ENCODE results near the gene ADGRG1. TPM values are rescaled to one million over a fixed set of nuclear protein-coding genes. Genes with fewer than 3 reads are reported as not detected.

ADGRG1 gene
- polyA plus RNA-seq, 1 experiment: 2.1 TPM

DNA sequence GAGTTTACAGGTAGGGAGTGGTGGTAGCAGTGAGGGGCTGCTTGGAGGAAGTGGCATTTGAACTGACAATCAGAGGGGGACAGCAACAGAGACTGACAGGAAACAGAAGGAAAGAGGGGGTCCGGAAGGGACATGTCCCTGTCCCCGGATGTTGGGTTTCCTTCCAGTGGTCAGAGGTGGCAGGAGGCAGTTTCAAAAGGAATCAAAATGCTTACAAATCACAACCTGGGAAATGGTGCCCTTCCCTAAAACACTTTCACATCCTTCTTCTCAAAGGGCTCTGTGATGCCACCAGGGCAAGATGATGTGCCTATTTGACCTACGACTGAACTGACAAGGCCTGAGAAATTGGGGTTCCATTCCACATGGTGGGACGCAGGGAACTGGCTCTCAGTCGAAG, 19.7 kb downstream of the ADGRG1 start:
- TF ChIP-seq, protein P1, sequence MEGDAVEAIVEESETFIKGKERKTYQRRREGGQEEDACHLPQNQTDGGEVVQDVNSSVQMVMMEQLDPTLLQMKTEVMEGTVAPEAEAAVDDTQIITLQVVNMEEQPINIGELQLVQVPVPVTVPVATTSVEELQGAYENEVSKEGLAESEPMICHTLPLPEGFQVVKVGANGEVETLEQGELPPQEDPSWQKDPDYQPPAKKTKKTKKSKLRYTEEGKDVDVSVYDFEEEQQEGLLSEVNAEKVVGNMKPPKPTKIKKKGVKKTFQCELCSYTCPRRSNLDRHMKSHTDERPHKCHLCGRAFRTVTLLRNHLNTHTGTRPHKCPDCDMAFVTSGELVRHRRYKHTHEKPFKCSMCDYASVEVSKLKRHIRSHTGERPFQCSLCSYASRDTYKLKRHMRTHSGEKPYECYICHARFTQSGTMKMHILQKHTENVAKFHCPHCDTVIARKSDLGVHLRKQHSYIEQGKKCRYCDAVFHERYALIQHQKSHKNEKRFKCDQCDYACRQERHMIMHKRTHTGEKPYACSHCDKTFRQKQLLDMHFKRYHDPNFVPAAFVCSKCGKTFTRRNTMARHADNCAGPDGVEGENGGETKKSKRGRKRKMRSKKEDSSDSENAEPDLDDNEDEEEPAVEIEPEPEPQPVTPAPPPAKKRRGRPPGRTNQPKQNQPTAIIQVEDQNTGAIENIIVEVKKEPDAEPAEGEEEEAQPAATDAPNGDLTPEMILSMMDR (IDR thresholded peaks at IDR 0.05; ENCODE audit: low read depth, low read length): no peak
- Histone ChIP-seq H3K9me3 (ENCODE audit: control insufficient read depth, insufficient read depth, low read length) (no peaks in the 10 kb centered on the region; the same call in 1 of the 2 replicates), H3K4me3 (ENCODE audit: low read depth, low read length) (no peak overlapping the region), H3K27me3 (ENCODE audit: control insufficient read depth, insufficient read depth, low read length) (no peaks in the 10 kb centered on the region), H3K27ac (ENCODE audit: low read depth, low read length) (no peak overlapping the region)
- POLR2A ChIA-PET: no interaction called here
- CTCF ChIA-PET: interaction anchor here (0.6 to 5.9 kb wide), 23 partner anchors 9 to 357 kb away, joined by 3 to 94 read pairs (median 6); partner anchors contain the start of genes ADGRG1 and ADGRG5
- no peak for DNase-seq (ENCODE audit: low read depth, low spot score)

DNA sequence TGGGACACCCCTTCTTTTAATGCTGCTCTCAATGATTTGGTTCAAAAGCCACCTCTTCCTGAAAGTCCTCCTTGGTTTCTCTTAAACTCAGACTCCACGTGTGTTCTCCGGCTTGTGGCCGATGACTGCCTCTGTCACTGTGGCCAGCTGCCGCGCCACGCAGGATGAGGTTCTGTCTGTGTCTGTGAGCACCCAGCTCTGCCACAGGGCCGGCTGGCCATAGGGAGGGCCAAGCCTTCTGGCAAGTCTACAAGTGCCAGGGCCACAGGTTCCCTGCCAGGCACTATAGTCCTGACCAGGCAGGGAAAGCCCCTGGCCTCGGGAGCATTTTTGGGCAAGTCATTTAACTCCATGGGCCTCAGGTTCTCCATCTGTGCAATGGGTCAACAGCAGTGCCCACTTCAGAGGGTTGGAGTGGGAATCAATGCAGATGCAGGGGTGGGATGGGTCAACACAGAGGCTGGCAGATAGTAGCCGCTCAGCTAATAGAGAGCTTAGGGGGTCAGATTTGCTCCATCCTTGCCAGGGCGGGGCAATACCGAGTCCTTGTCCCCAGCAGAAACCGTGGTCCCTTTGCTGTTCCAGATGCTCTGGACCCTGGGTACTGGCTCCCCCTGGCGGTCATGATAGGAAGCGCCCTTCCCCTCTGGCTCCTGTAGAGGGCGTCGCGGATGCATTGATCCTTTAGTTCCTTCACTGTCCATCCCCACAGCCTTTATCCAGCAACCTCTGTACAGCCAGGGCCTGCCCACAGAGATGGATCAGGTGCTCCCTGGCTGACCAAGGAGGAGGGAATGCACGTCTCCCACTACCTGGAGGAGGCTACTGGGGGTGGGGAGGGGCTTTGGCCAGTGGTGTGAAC, 20.4 kb downstream of the ADGRG1 start:
- ChIA-PET CTCF (interaction anchor here (0.5 to 5.9 kb wide), 37 partner anchors 8 to 916 kb away, joined by 3 to 94 read pairs (median 5); partner anchors contain the start of genes ADGRG1 and ADGRG5), POLR2A (no interaction called here)
- TF ChIP-seq, protein P1 (IDR thresholded peaks at IDR 0.05; ENCODE audit: low read depth, low read length): peak; percentile 100
- Histone ChIP-seq H3K27ac (ENCODE audit: low read depth, low read length) (no peak overlapping the region), H3K4me3 (ENCODE audit: low read depth, low read length) (no peak overlapping the region), H3K27me3 (ENCODE audit: control insufficient read depth, insufficient read depth, low read length) (no peaks in the 10 kb centered on the region), H3K9me3 (ENCODE audit: control insufficient read depth, insufficient read depth, low read length) (no peaks in the 10 kb centered on the region; the same call in 1 of the 2 replicates)
- peak; percentile 34 for DNase-seq (ENCODE audit: low read depth, low spot score)

DNA sequence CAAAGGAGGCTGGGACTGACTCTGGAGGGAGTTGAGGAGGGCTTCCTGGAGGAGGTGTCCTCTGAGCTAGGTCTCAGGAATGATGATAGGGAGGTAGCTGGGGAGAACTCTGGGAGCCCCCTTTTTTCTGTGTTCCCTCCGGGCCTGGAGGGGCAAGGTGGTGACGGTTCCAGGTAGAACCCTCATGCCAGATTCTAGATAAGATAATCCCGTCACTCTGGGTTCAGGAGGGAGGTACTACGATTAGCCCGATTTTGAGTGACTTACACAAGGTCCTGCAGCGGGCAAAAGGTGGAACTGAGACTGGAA, 21.0 kb downstream of the ADGRG1 start:
- CTCF ChIA-PET: interaction anchor here (0.6 to 5.9 kb wide), 23 partner anchors 9 to 400 kb away, joined by 3 to 94 read pairs (median 5); partner anchors contain the start of gene ADGRG1
- H3K9me3 ChIP-seq (ENCODE audit: control insufficient read depth, insufficient read depth, low read length): no peaks in the 10 kb centered on the region; the same call in 1 of the 2 replicates
- H3K27ac ChIP-seq (ENCODE audit: low read depth, low read length): no peak overlapping the region

DNA sequence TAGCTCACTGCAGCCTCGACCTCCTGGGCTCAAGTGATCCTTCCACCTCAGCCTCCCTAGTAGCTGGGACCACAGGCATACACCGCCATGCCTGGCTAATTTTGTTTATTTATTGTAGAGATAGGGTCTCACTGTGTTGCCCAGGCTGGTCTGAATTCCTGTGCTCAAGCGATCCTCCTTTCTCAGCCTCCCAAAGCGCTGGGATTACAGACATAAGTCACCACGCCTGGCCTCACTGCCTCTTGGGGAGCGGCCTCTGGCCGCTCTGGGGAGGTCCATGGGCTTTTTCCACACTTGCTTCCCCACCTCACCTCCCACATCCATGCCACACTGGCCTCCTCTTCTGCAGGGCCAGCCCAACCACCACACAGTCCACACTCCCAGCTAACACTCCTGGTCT, 21.4 kb downstream of the ADGRG1 start:
- ChIA-PET CTCF (interaction anchor here (0.5 to 5.9 kb wide), 25 partner anchors 9 to 400 kb away, joined by 3 to 94 read pairs (median 5); partner anchors contain the start of gene ADGRG1), POLR2A (no interaction called here)
- Histone ChIP-seq H3K27ac (ENCODE audit: low read depth, low read length) (no peak overlapping the region), H3K9me3 (ENCODE audit: control insufficient read depth, insufficient read depth, low read length) (no peaks in the 10 kb centered on the region; the same call in 1 of the 2 replicates), H3K4me3 (ENCODE audit: low read depth, low read length) (no peak overlapping the region), H3K27me3 (ENCODE audit: control insufficient read depth, insufficient read depth, low read length) (no peaks in the 10 kb centered on the region)
- no peak for DNase-seq (ENCODE audit: low read depth, low spot score)
- TF ChIP-seq, protein P1 (IDR thresholded peaks at IDR 0.05; ENCODE audit: low read depth, low read length): no peak

More for the DNA sequence above, 21.0 kb downstream of the ADGRG1 start:
- POLR2A ChIA-PET: no interaction called here
- TF ChIP-seq, protein P1 (IDR thresholded peaks at IDR 0.05; ENCODE audit: low read depth, low read length): no peak
- DNase-seq (ENCODE audit: low read depth, low spot score): no peak
- Histone ChIP-seq H3K27me3 (ENCODE audit: control insufficient read depth, insufficient read depth, low read length) (no peaks in the 10 kb centered on the region), H3K4me3 (ENCODE audit: low read depth, low read length) (no peak overlapping the region)

All from AG04450 (cell line).